ENCODE results near the gene FADS1.

The FADS1 gene

DNA sequence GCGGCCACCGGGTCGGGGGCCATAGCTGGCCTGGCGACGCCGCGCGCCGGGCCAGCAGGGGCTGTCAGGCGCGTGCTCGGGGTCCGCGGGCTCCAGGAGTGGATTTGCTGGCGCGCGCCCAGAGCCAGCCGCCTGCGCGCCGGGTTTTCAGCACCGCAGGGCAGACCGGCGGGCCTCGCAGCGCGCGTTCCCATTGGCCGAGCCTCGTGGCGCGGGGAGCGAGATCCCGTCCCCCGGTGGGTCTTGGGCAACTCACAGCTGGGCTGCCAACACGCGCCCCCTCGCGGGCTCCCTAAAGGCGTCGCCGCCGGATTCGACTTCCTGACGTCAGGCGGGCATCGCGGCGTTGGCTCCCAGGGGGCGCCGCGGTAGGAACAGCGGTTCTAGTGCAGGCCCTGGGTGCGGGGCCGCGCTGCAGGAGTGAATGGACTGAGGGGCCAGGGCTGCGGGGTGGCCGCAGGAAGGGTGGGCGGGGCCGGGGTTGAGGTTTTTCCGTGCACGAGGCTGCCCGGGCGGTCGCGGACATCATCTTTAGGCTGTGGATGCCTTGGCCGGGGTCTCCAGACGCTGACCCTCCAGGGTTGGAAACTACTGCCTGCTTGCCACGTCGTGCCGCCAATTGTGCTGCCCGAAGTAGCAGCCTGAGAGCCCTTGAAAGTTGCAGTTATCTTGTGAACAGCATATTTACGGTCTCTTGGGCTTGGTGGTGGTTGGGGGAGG lies at the start of gene FADS1:
FADS1 (minus strand) TSS at position 268 of the 720 bp plus-strand sequence; CDS start at position 194, 74 bp downstream.
- DNase-seq: peak; percentile 77 to 85

DNA sequence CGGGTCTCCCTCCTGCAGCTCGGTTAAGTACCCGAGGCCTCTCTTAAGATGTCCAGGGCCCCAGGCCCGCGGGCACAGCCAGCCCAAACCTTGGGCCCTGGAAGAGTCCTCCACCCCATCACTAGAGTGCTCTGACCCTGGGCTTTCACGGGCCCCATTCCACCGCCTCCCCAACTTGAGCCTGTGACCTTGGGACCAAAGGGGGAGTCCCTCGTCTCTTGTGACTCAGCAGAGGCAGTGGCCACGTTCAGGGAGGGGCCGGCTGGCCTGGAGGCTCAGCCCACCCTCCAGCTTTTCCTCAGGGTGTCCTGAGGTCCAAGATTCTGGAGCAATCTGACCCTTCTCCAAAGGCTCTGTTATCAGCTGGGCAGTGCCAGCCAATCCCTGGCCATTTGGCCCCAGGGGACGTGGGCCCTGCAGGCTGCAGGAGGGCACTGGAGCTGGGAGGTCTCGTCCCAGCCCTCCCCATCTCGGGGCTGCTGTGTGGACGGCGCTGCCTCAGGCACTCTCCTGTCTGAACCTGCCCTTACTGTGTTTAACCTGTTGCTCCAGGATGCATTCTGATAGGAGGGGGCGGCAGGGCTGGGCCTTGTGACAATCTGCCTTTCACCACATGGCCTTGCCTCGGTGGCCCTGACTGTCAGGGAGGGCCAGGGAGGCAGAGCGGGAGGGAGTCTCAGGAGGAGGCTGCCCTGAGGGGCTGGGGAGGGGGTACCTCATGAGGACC lies 49.6 kb upstream of the FADS1 start:
- DNase-seq: no peak

DNA sequence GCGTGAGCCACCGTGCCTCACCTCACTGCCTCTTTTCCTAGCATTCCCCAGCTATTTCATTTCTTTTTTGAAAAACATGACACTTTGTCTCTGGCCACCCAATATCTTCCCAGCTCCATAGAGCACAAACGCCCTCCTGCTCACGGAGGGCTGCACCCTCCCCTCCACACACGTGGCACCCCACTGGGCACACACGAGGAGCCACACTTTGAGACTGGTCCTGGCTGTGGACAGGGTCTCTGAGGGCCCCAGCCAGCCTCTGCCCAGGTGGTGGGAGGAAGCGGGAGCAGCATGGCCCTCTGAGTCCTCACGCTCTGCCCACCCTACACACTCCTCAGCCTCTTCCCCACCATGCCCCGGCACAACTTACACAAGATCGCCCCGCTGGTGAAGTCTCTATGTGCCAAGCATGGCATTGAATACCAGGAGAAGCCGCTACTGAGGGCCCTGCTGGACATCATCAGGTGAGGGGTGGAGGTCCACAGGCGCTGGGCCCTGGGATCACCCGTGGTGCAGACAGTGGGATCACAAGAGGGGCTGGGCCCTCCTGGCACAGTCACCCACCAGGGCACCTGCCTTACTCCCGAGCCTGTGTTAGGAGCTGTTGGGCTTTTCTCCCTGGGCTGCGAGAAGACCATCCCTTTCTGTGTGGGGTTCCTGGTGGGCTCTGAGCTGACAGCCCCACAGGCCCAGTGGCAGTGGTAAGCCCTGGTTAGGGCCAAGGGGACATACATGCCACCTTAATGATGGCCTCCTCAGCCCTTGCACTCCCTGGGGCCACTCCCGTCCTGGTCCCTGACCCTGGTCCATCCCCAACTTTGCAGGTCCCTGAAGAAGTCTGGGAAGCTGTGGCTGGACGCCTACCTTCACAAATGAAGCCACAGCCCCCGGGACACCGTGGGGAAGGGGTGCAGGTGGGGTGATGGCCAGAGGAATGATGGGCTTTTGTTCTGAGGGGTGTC lies 48.3 kb upstream of the FADS1 start:
- no peak for DNase-seq

DNA sequence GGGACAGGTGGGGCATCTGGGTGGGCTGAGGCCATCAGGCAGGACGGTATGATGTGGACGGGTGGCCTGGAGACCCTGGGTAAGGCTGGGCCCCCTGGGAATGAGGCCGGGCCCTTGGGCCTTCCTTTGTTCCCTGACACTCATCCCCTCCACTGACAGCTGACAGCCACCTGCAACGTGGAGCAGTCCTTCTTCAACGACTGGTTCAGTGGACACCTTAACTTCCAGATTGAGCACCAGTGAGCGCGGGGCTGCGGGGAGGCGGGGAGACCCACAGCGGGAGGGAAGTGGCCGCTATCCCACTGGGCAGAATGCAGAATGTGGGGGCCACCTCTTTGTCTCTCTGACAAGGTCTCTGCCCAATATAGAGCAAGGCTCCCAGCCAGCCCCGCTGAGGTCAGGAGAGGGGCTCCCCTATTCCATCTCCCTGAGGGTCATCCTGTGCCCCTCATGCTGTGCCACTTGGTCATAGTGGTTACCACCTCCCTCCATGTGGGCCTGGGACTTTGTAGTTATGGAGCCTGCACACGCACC lies 46.8 kb upstream of the FADS1 start:
- DNase-seq: no peak

DNA sequence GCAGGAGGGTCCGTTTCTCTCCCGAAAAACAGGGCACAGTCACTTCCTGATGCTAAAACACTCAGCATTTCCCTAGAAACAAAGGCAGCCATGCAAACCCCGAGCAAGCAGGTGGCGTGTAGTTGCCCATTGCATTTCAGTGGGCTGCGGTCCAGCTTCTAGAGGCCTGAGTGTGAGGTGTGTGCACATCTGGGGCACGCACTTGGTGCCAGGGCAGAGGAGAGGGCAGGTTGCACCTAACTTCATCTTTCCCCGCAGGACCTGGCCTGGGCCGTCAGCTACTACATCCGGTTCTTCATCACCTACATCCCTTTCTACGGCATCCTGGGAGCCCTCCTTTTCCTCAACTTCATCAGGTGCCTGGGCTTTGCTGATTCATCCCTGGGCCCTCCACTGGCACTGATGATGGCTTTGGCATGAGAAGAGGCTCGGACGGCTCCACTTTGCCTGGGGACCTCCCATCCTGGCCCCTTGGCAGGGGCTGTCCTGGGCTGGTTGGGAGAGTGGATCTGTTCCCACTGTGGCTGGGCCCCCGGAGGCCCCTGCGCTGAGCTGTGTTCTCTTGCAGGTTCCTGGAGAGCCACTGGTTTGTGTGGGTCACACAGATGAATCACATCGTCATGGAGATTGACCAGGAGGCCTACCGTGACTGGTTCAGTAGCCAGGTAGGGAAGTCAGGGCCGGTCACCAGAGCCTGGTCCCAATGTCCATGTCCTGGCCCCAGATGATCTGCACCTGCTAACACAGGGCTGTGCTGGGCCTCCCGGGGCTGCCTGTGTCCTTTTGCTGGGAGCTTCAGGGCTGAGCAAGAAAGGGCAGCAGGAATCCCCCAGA lies 46.1 kb upstream of the FADS1 start:
- DNase-seq: no peak

DNA sequence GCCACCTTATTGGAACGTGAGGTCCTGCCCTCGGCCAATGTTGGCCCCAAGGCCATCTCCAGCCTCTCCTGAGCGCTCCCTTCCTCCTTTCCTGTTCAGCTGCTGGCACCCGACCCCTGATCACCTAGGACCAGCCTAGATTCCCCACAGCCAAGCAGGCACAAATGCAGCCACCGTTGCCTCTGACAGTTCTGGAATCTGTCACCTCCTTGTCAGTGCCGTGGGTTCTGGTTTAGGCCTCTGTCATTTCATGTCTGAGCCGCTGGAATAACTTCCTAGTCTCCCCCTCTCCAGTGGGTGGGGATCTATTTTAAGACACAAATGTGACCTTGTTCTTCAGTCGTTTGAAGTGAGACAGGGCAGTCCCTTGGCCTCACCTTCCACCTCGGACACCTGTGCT lies 44.8 kb upstream of the FADS1 start:
- no peak for DNase-seq

DNA sequence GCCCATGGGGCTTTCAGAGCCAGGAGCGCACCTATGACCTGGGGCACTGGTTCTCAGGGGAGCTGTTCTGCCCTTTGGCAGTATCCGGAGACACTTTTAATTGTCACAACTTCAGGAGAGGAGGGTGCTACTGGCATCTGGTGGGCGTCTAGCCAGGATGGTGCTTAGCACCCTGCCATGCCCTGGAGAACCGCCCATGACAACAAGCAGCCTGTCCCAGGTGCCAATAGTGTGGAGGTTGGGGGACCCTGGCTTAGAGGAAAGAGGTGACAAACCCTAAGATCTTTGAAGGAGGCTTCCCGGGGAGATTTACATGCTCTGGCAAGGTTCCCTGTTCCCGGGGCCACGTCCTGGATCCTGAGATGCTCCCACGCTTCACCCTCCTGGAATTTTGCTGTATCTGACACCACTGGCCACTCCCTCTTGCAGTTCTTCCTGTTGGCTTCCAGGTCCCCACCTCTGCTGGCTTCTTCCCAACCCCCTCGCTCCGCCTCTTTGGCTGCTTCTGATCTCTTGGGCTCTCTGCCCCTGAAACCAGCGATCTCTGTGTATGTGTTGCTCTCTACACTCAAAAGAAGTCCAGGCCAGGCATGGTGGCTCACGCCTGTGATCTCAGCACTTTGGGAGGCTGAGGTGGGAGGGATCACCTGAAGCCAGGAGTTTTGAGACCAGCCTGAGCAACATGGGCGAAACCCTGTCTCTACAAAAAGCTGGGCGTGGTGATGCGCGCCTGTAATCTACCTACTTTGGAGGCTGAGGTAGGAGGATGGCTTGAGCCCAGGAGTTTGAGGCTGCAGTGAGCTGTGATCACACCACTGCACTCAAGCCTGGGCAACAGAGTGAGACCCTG lies 43.5 kb upstream of the FADS1 start:
- DNase-seq: no peak

DNA sequence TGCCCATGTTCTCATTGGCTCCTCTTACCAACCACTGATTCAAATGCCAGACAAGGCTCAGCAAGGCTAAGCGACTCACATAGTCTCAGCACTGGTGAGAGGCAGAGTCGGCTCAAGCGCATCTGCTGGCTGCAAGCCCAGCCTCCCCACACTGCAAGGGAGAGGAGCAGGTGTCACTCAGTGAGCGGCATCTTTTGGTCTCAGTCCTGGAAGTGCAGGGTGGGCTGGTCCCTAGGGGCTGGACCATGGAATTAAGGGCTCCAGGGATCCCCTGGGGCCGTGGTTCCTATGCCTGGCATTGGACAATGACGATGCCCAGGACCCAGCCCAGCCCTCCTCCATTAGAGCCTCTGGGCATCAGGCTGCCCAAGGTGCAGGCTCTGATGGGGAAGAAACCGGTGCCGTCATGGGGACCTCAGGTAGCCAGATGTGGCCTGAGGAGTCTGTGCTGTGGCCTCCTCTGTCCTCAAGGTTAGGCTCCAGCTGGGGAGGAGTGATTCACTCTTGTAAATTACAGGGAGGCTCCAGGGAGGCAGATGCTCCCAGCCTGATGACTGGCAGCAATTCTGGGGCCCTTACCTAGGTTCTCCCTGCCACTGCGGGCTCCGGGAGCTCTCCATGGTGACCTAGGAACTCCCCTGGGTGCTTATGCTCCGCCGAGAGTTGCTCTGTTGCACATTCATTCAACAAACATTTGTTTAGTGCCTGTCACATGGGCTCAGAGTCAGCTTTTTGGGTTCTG lies 39.3 kb upstream of the FADS1 start:
- DNase-seq: no peak

DNA sequence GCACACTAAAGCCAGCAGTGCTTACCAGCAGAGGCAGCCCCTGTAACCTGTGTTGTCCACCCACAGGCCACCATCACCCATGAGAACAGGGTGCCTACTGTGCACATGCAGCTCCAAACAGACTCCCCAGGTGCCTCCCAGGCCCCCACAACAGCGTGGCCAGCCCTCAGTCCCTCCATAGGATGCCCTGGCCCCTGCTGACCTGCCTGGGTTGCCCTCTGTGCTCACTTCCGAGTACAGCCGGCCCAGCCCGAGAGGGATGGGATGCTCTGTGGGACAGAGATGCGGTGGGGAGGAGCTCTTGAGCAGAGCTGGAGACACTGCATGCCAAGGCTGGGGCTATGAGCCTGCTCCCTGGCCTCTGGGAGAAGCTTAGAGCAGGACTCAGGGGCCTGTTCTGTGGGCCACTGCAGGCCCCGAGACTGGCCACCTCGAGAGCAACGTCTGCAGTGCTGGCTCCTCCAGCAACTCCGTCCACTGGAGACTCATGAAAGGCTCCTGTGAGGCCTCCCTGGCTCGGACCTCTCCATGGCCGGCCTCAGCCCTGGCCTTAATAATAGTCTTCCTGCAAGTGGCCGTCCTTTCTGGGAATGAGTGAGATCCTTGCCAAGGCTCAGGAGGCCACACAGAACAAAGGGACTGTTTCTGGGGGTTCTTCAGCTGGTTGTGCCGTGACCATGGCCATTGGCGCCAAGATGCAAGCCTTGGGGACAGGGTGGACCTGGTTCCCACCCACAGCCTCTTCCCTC lies 38.3 kb upstream of the FADS1 start:
- no peak for DNase-seq

DNA sequence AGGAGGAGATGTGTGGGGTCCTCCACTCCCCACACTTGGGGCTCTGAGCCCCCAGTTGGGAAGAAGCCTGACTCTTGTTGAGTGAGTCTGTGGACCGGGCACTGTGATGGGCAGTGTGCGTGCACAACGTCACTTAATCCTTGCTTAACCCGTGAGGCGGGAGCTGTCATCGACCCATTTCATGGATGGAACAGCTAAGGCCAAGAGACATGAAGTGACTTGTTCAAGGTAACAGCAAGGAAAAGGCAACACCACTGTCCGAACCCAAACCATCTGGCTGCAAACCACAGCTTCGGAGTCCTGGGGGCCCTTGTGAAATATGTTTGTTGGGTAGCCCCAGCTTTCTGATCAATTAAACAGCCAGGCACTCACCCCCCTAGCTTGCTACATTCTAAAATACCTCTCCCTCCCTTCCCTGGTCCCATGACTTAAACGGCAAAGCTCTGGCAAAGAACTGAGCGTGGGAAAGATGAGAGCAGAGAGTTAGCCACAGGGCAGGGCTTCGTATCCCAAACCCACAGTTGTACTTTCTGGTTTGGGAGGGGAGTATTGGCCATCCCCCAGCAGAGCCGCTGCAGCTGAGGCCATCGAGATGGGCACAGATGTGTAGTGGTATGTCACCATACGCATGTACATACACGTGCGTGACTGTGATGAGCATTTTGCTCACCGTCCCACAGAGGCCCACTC lies 37.5 kb upstream of the FADS1 start:
- DNase-seq: no peak

DNA sequence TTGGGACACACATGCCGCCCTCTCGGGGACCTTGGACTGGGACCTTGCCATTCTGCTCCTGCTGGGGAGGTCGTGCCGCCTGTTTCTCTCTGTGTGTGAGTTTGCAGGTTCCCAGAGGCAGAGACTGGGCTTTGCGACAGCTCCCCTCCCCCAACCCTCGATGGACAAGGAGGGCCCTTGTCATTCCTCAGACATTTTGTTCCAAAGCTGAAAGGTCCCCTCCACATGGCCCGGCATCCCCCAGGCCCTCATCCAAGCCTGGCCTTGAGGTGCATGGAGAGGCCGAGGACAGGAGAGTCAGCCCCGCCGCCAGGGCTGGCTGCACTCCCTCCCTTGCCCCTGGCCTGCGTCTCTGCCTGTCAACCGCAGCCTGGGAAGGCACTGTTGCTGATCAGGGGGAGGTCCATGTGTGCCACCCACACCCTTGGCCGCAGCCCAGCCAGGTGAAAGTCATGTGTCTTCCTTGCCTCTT lies 36.9 kb upstream of the FADS1 start:
- DNase-seq: no peak

DNA sequence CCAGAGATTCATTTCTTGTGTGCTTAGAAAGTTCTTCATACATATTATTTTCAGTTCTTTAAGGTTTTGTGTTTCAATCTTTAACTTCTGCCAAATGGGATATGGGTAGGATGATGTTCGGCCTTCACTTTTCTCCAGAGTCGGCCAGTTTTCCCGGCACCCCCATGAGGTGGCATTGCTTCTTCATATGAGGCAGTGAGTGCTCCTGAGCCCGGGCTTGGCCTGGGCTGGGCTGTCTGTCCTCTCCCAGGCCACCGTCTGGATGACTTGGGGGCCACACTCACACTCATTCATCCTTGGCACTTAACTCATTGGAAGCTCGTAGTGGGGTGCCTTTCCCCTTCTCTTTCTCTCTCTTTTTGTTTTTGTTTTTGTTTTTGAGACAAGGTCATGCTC lies 35.1 kb upstream of the FADS1 start:
- no peak for DNase-seq

DNA sequence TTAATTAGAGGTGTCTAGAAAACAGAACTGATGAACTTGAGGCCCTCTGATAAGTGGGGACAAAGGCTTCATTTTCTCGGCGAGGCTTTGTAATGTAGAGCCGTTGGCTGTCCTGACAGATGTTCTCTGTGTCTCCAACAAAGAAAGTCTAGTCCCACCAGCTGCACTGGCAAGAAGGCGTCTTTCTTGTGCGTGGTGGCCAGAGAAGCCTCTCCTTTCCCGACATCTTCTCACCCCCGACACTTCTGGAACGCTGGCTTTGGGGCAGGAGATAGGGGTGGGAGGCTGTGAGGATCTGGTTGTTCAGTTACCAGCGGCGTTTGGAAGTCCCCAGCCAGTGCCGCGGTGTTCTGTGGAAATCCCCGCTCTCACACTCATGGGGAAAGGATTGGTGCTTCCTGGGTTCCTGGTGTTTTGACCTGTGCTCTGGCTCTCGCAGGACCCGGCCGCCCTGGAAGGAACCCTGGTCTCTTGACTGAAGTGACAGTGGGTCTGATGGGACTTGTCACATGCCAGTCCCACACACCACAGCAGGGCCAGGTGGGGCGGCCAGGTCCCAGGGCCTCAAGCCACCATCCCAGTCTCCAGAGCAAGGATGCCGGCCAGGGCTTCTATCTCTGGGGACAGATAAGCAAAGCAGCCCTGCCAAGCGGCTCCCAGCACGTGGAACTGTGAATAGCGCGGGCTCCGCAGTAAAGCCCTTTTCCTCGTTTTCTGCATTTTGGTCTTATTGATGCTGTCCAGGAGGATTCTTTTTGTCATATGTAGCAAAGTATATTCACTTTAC lies 34.5 kb upstream of the FADS1 start:
- DNase-seq: no peak

DNA sequence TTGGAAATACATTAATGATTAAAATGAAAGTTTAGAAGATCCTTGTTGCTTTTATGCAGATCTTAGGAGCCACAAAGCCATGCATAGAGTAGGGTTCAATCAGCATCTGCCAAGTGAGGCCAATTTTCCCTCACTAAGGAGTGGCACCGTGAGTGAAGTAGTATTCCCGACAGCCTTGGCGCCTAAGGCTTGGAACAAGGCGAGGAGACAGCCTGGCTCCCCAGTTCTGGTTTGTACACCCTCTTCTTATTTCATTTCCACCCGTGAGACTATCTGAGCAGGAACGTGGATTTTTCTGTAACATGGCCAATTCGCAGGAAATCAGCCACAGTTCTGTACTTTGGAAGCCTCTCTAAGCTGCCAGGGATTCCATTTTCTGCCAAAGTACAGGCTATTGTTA lies 33.9 kb upstream of the FADS1 start:
- no peak for DNase-seq

DNA sequence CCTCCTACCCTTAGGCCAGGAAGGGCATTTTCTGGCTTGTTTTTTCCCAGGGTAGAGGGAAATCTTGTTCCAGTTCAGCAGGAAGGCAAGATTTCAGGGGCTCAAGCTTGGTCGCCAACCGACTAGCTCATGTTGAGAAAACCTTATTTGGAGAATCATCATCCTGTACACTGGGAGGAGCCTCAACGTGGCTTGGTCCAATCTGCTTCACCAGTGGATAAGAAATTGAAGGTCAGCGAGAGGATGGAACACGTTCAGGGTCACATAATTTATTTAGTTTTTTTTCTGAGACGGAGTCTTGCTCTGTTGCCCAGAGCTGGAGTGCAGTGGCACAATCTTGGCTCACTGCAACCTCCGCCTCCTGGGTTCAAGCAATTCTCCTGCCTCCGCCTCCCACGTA lies 31.8 kb upstream of the FADS1 start:
- DNase-seq: no peak

DNA sequence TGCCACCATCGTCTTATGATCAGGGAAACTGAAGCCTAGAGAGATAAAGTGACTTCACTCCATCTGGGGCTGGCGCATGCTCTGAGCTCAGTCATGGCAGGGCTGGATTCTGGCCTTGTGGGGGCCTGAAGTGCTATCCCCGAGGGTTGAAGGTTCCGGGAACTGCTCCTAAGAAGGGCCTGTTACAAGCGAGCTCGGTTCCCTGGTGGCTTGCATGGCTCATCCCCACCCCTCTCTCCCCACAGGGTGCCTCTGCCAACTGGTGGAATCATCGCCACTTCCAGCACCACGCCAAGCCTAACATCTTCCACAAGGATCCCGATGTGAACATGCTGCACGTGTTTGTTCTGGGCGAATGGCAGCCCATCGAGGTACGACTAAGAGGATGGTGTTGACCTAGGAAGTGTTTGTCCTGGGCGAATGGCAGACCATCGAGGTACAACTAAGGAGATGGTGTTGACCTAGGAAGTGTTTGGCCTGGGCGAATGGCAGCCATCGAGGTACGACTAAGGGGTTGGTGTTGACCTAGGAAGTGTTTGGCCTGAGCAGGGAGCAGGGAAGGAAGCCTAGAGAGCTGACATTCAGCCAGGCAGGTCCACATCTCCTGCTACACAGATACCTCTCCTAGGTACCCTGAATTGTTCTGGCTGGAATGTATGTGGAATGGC lies 31.2 kb upstream of the FADS1 start:
- no peak for DNase-seq

DNA sequence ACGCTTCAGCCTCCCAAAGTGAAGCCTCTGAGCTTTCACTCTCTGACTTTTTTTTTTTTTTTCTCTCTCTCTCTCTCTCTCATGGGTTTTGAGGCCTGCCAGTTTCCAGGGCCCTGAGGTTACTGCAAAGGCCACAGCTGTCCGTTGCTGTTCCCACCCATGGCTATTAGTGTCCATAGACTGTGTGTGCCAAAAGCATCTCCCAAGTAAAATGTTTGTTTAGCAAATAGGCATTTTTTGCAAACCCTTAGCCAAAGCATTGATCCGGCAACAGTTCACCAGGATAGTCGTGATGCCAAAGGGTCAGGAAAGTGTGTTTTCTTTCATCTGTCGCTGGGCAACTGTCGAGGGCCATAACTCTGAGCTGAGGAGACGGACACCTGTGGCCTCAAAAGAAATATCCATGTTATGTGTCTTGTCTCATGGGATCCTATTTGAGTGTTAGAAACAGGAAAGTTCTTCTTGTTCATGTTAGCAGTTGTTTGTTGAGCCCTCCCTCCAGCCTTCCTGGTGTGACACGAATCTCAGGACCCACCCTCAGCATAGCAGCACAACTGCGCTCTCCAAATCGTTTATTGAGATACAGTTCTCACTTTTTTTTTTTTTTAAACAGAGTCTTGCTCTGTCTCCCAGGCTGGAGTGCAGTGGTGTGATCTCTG lies 29.7 kb upstream of the FADS1 start:
- no peak for DNase-seq

Data from CD4-positive, alpha-beta T cell treated with Interleukin-1 beta for 1 hour (primary cell).